Tibial nerve (tissue), 3 donors: ENCODE measurements around the gene SLC39A11.

Experiments
- CTCF ChIP-seq, 5 experiments: fragments of 200-600 bp in 3 of 5; fragments of 450-650 bp in 2 of 5; sonication (generic) in 3 of 5; IDR thresholded peaks; one replicate each; pipeline ENCODE4 v1.5.1; 2016 to 2019; ENCODE audit warnings: antibody characterized with exemption in 5 of 5, mild to moderate bottlenecking in 3 of 5, moderate library complexity in 2 of 5
- POLR2A ChIP-seq, 2 donors: fragments of 450-650 bp; IDR thresholded peaks; one replicate each; pipeline ENCODE4 v1.6.1; 2017; ENCODE audit warnings: antibody characterized with exemption in 2 of 2, mild to moderate bottlenecking in 2 of 2, moderate library complexity in 2 of 2

GRCh38 chr17:72600934-72601333 is 491.6 kb downstream of the SLC39A11 start:
- TF ChIP-seq CTCF (IDR thresholded peaks at IDR 0.05) (no peak), POLR2A (IDR thresholded peaks at IDR 0.05) (no peak)
